ENCODE results near the gene SCAMP1. TPM values are rescaled to one million over a fixed set of nuclear protein-coding genes. Genes with fewer than 3 reads are reported as not detected.

SCAMP1 gene
- total and polyA plus RNA-seq, 2 experiments from 2014 or later = 32.4 to 33.4 TPM

GRCh38 chr5:78523314-78524193 lies 163.1 kb downstream of the SCAMP1 start:
- peak in 1 of 2 donors; percentile 82 for DNase-seq (ENCODE audit: low read depth in 1 of 2, low spot score in 1 of 2)
- no peaks in the 10 kb centered on the region for H3K27me3 ChIP-seq
- TF ChIP-seq CTCF (IDR thresholded peaks at IDR 0.05; ENCODE audit: low read depth, low read length) = no peak
- peaks cover 98% of the 10 kb centered on the region for H3K4me1 ChIP-seq (ENCODE audit: low read depth)
- no peaks in the 10 kb centered on the region for H3K36me3 ChIP-seq
- H3K9me3 ChIP-seq (ENCODE audit: low read depth) = no peaks in the 10 kb centered on the region
- peak overlapping the region; percentile 63 for H3K27ac ChIP-seq
- no peak overlapping the region for H3K4me3 ChIP-seq

- Histone ChIP-seq H3K27me3 (no peaks in the 10 kb centered on the region), H3K4me3 (no peak overlapping the region), H3K4me1 (ENCODE audit: low read depth) (peaks cover 80% of the 10 kb centered on the region), H3K36me3 (no peaks in the 10 kb centered on the region), H3K27ac (peak overlapping the region; percentile 63), H3K9me3 (ENCODE audit: low read depth) (no peaks in the 10 kb centered on the region)
- peak in 1 of 2 donors; percentile 73 for DNase-seq (ENCODE audit: low read depth in 1 of 2, low spot score in 1 of 2)
- TF ChIP-seq CTCF (IDR thresholded peaks at IDR 0.05; ENCODE audit: low read depth, low read length) = no peak
Measured at GRCh38 chr5:78526049-78526525, 165.7 kb downstream of the SCAMP1 start.

GRCh38 chr5:78527054-78527859 lies 166.8 kb downstream of the SCAMP1 start:
- no peak for TF ChIP-seq CTCF (IDR thresholded peaks at IDR 0.05; ENCODE audit: low read depth, low read length)
- Histone ChIP-seq H3K36me3 (no peaks in the 10 kb centered on the region), H3K27me3 (no peaks in the 10 kb centered on the region), H3K4me1 (ENCODE audit: low read depth) (peaks cover 68% of the 10 kb centered on the region), H3K4me3 (no peak overlapping the region), H3K9me3 (ENCODE audit: low read depth) (no peaks in the 10 kb centered on the region), H3K27ac (peak overlapping the region; percentile 63)
- peak; percentile 60 to 97 for DNase-seq (ENCODE audit: low read depth in 1 of 2, low spot score in 1 of 2)

GRCh38 chr5:78527925-78528324 lies 167.5 kb downstream of the SCAMP1 start:
- peaks cover 62% of the 10 kb centered on the region for H3K4me1 ChIP-seq (ENCODE audit: low read depth)
- peak overlapping the region; percentile 63 for H3K27ac ChIP-seq
- no peak for DNase-seq (ENCODE audit: low read depth in 1 of 2, low spot score in 1 of 2)
- no peaks in the 10 kb centered on the region for H3K9me3 ChIP-seq (ENCODE audit: low read depth)
- TF ChIP-seq CTCF (IDR thresholded peaks at IDR 0.05; ENCODE audit: low read depth, low read length) = no peak
- no peaks in the 10 kb centered on the region for H3K36me3 ChIP-seq
- no peak overlapping the region for H3K4me3 ChIP-seq
- no peaks in the 10 kb centered on the region for H3K27me3 ChIP-seq

Other genes with a start within 250 kb of the SCAMP1 start
- 23.5 and 35.3 TPM in 2 replicates for gene AP3B1, start 65.9 kb upstream of the SCAMP1 start, total RNA-seq
- 29.3 and 32.2 TPM in 2 replicates for gene AP3B1, start 65.9 kb upstream of the SCAMP1 start, polyA plus RNA-seq

All from cardiac muscle cell (in vitro differentiated cells and primary cell).